Measurements from ENCODE around the gene LOX.

Gene LOX

GRCh38 chr5:122078116-122079110 lies at the start of gene LOX:
Gene LOX (minus strand): TSS chr5:122078259. CDS start chr5:122077985, 274 bp downstream.
- TF ChIP-seq CTCF (IDR thresholded peaks at IDR 0.05; ENCODE audit: low read depth, low read length): no peak
- peak within 1 kb of the TSS; percentile 83 to 87 for H3K4me3 ChIP-seq (replicated peaks in 1 of 2; ENCODE audit: low read depth in 2 of 2, low read length in 2 of 2)
- DNase-seq (ENCODE audit: low read depth in 2 of 2): peak; percentile 96 to 97

GRCh38 chr5:122126756-122127321 lies 48.8 kb upstream of the LOX start:
- H3K4me3 ChIP-seq (replicated peaks in 1 of 2; ENCODE audit: low read depth in 2 of 2, low read length in 2 of 2): no peak overlapping the region

GRCh38 chr5:122126177-122126755 lies 48.2 kb upstream of the LOX start:
- H3K4me3 ChIP-seq (replicated peaks in 1 of 2; ENCODE audit: low read depth in 2 of 2, low read length in 2 of 2): no peak overlapping the region
- TF ChIP-seq CTCF (IDR thresholded peaks at IDR 0.05; ENCODE audit: low read depth, low read length): no peak
- DNase-seq (ENCODE audit: low read depth in 2 of 2): no peak

More at GRCh38 chr5:122126756-122127321, 48.8 kb upstream of the LOX start:
- TF ChIP-seq CTCF (IDR thresholded peaks at IDR 0.05; ENCODE audit: low read depth, low read length): no peak
- DNase-seq (ENCODE audit: low read depth in 2 of 2): no peak

- no peak for TF ChIP-seq CTCF (IDR thresholded peaks at IDR 0.05; ENCODE audit: low read depth, low read length)
- no peak for DNase-seq (ENCODE audit: low read depth in 2 of 2)
- no peak overlapping the region for H3K4me3 ChIP-seq (replicated peaks in 1 of 2; ENCODE audit: low read depth in 2 of 2, low read length in 2 of 2)
Observed at GRCh38 chr5:122124766-122125165, 46.7 kb upstream of the LOX start.

- no peak for TF ChIP-seq CTCF (IDR thresholded peaks at IDR 0.05; ENCODE audit: low read depth, low read length)
- peak in 1 of 2 donors; percentile 68 for DNase-seq (ENCODE audit: low read depth in 2 of 2)
Observed at GRCh38 chr5:122121479-122122465, 43.7 kb upstream of the LOX start.

GRCh38 chr5:122120957-122121356 lies 42.9 kb upstream of the LOX start:
- no peak for TF ChIP-seq CTCF (IDR thresholded peaks at IDR 0.05; ENCODE audit: low read depth, low read length)
- peak in 1 of 2 donors; percentile 75 for DNase-seq (ENCODE audit: low read depth in 2 of 2)

More at GRCh38 chr5:122121479-122122465, 43.7 kb upstream of the LOX start:
- no peak overlapping the region for H3K4me3 ChIP-seq (replicated peaks in 1 of 2; ENCODE audit: low read depth in 2 of 2, low read length in 2 of 2)

More at GRCh38 chr5:122120957-122121356, 42.9 kb upstream of the LOX start:
- H3K4me3 ChIP-seq (replicated peaks in 1 of 2; ENCODE audit: low read depth in 2 of 2, low read length in 2 of 2): no peak overlapping the region

Measured in cardiac fibroblast (primary cell).